HG02970 (cell line): Measurements from ENCODE around the gene CFAP54.
"Not testable (repeated sequence)": the region's sequence is repeated elsewhere in the genome, so short reads cannot be mapped to it uniquely, and the experiment has no call there.

Source experiments
- ATAC-seq: cut with Tn5 transposase; IDR thresholded peaks from one replicate; pipeline ENCODE4 v1.9.1; 2021; ENCODE audit warnings: mild to moderate bottlenecking, moderate library complexity, moderate number of reproducible peaks; ENCODE audit not compliant: unreplicated experiment, low FRiP score

Gene CFAP54

GRCh38 chr12:96590970-96591369 is 101.6 kb downstream of the CFAP54 start:
- ATAC-seq = no peak

GRCh38 chr12:96604374-96604773 is 115.0 kb downstream of the CFAP54 start:
- not testable (repeated sequence) for ATAC-seq

- ATAC-seq = no peak
These were observed 116.3 kb downstream of the CFAP54 start for GRCh38 chr12:96605684-96606083.

GRCh38 chr12:96606134-96606533 is 116.8 kb downstream of the CFAP54 start:
- ATAC-seq = no peak

GRCh38 chr12:96606644-96607043 is 117.3 kb downstream of the CFAP54 start:
- ATAC-seq = no peak

GRCh38 chr12:96617178-96617577 is 127.8 kb downstream of the CFAP54 start:
- ATAC-seq = no peak

GRCh38 chr12:96623155-96623554 is 133.8 kb downstream of the CFAP54 start:
- ATAC-seq = no peak

GRCh38 chr12:96623656-96624217 is 134.4 kb downstream of the CFAP54 start:
- no peak for ATAC-seq

- no peak for ATAC-seq
These were observed 146.5 kb downstream of the CFAP54 start for GRCh38 chr12:96635844-96636243.

GRCh38 chr12:96636895-96637294 is 147.5 kb downstream of the CFAP54 start:
- no peak for ATAC-seq

- no peak for ATAC-seq
These were observed 159.5 kb downstream of the CFAP54 start for GRCh38 chr12:96648923-96649322.

GRCh38 chr12:96652870-96653269 is 163.5 kb downstream of the CFAP54 start:
- no peak for ATAC-seq

GRCh38 chr12:96658075-96658474 is 168.7 kb downstream of the CFAP54 start:
- ATAC-seq = no peak

- ATAC-seq = no peak
These were observed 180.4 kb downstream of the CFAP54 start for GRCh38 chr12:96669786-96670185.

GRCh38 chr12:96670334-96670899 is 181.0 kb downstream of the CFAP54 start:
- ATAC-seq = no peak

- ATAC-seq = not testable (repeated sequence)
These were observed 186.1 kb downstream of the CFAP54 start for GRCh38 chr12:96675519-96675918.

- ATAC-seq = no peak
These were observed 188.0 kb downstream of the CFAP54 start for GRCh38 chr12:96677363-96677762.

GRCh38 chr12:96687719-96688118 is 198.3 kb downstream of the CFAP54 start:
- ATAC-seq = no peak

GRCh38 chr12:96698521-96698920 is 209.1 kb downstream of the CFAP54 start:
- no peak for ATAC-seq

GRCh38 chr12:96698965-96699364 is 209.6 kb downstream of the CFAP54 start:
- no peak for ATAC-seq

- no peak for ATAC-seq
These were observed 212.5 kb downstream of the CFAP54 start for GRCh38 chr12:96701856-96702255.

- no peak for ATAC-seq
These were observed 220.9 kb downstream of the CFAP54 start for GRCh38 chr12:96710127-96710745.
